ENCODE results near the gene KIAA0586.

The KIAA0586 gene

DNA sequence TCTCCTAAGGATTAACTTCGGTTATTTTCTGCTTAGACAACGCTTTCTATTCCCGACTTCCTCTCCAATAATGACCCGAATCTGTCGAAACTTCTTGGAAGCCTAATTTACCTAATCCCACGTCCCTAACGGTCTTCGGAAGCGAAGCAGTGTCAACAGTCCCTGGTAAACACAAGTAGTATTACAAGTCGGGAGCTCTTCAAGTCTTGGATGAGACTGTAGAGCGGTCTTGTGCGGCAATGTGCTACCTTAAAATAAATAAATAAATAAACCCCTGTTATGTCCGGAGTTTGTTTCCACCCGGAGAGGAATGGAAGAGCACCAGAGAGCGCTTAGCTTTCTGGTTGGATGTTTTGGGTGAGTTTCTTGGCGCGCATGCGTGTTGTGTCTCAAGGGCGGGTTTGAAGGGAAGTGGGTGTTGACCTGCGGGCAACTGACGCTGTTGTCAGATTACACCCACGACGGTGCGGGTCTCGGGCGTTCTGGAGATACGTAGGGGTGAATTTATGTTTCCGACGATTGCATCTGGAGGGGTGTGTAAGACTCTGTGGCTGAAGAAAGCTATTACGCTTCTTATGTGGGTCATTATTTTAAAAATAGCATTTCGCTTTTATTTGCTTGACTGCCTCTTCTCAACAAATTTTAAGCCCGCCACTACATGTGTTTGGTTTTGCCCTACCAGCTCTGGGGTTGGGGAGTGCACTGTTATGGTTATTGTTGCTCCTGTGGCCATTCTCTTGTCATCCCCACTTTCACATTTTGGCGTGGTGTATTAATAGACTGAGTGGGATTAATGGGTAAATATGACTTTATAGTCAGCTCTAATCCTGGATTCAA lies at the start of gene KIAA0586, which contains the start of gene TIMM9:
Gene KIAA0586 (plus strand): TSS at position 439 of the 837 bp plus-strand sequence. CDS start 546 bp downstream, outside the sequence.
Gene TIMM9 (minus strand): TSS at position 251 of the 837 bp plus-strand sequence. CDS start 15,586 bp downstream, outside the sequence.
- Histone ChIP-seq H3K27me3 (ENCODE audit: control insufficient read depth, insufficient read depth, low read length) (no peaks in the 10 kb centered on the region), H3K9me3 (ENCODE audit: control insufficient read depth, low read length) (no peaks in the 10 kb centered on the region), H3K4me1 (ENCODE audit: control insufficient read depth, insufficient read depth, low read length) (peaks cover 3% of the 10 kb centered on the region), H3K9ac (ENCODE audit: low read length) (peak within 1 kb of the TSS; percentile 95), H3K4me3 (ENCODE audit: low read length) (peak within 1 kb of the TSS; percentile 73), H3K36me3 (ENCODE audit: control insufficient read depth, insufficient read depth, low read length) (no peaks in the 10 kb centered on the region)

DNA sequence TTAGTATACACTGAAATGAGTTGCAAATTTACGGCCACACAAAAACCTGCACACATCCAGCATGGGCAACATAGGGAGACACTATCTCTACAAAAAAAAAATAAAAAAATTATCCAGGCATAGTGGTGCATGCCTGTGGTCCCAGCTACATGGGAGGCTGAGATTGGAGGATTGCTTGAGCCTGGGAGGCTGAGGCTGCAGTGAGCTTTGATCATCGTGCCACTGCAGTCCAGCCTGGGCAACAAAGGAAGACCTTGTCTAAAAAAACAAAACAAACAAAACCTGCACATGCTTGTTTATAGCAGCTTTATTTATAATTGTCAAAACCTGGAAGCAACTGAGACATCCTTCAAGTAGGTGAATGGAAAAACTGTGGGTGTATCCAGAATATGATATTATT lies 36.7 kb upstream of the KIAA0586 start:
- Histone ChIP-seq H3K4me3 (ENCODE audit: low read length) (no peak overlapping the region), H3K4me1 (ENCODE audit: control insufficient read depth, insufficient read depth, low read length) (peaks cover 3% of the 10 kb centered on the region), H3K9ac (ENCODE audit: low read length) (no peak overlapping the region), H3K9me3 (ENCODE audit: control insufficient read depth, low read length) (no peaks in the 10 kb centered on the region), H3K27me3 (ENCODE audit: control insufficient read depth, insufficient read depth, low read length) (no peaks in the 10 kb centered on the region), H3K36me3 (ENCODE audit: control insufficient read depth, insufficient read depth, low read length) (no peaks in the 10 kb centered on the region)

DNA sequence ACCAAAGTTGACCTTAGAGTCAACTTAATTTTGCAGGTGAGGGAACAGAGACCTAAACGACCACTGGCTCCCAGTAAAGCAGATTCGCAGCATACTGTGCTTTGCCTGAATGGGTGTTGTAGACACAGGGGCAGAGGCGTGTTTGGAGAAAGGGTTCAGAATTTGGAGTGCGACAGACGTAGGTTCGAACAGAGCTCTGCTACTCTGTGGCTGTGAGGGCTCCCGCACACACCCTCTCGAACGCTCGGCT lies 32.0 kb upstream of the KIAA0586 start:
- Histone ChIP-seq H3K36me3 (ENCODE audit: control insufficient read depth, insufficient read depth, low read length) (no peaks in the 10 kb centered on the region), H3K4me1 (ENCODE audit: control insufficient read depth, insufficient read depth, low read length) (peaks cover 10% of the 10 kb centered on the region), H3K4me3 (ENCODE audit: low read length) (peak overlapping the region; percentile 56), H3K9me3 (ENCODE audit: control insufficient read depth, low read length) (no peaks in the 10 kb centered on the region), H3K27me3 (ENCODE audit: control insufficient read depth, insufficient read depth, low read length) (no peaks in the 10 kb centered on the region), H3K9ac (ENCODE audit: low read length) (peak overlapping the region; percentile 84)

DNA sequence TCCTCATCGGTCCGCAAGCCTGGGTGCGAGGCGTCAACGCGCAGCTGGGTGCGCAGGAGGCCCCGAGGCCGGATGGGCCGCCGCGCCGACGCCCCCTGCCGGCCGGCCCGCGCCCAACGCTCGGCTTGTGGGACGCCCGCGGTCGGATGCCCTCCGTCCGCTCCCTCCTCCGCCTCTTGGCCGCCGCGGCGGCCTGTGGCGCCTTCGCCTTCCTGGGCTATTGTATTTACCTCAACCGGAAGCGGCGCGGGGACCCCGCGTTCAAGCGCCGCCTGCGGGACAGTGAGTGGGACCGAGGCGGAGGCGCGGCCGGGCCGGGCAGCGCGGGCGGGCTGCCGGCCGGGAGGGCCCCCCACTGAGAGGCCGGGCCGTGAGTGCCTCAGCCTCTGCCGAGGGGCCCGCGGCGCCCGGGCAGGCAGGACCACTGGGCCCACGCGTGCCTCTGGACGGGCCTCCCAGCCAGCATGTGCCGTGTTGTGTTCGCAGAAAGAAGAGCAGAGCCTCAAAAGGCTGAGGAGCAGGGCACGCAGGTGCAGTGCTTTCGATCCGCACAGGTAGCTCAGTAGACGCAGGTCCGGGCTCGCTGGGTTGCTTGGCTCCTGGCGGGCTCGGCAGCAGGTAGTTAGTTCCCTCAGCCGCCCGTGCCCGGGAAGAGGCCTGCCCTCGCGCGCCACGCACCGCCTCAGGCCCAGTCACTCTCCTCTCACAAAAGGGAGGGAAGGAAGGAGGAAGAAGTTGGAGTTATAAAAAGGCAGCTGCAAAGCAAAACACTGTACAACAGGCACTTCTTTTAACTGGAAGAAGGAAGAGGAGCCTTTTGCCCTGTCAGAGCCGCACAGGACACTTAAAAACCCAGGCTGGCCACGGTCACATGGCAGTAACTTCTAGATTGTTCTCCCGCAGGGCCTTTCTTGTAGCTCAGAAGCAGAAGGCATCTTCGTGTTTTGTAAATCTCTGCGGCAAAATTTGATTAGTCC lies 31.4 kb upstream of the KIAA0586 start, which contains the start of gene TOMM20L:
Gene TOMM20L (plus strand): TSS at position 119 of the 977 bp plus-strand sequence. CDS start 28 bp downstream, at position 147.
- Histone ChIP-seq H3K9me3 (ENCODE audit: control insufficient read depth, low read length) (no peaks in the 10 kb centered on the region), H3K4me3 (ENCODE audit: low read length) (peak within 1 kb of the TSS; percentile 56), H3K9ac (ENCODE audit: low read length) (peak within 1 kb of the TSS; percentile 84), H3K36me3 (ENCODE audit: control insufficient read depth, insufficient read depth, low read length) (no peaks in the 10 kb centered on the region), H3K4me1 (ENCODE audit: control insufficient read depth, insufficient read depth, low read length) (peaks cover 10% of the 10 kb centered on the region), H3K27me3 (ENCODE audit: control insufficient read depth, insufficient read depth, low read length) (no peaks in the 10 kb centered on the region)

DNA sequence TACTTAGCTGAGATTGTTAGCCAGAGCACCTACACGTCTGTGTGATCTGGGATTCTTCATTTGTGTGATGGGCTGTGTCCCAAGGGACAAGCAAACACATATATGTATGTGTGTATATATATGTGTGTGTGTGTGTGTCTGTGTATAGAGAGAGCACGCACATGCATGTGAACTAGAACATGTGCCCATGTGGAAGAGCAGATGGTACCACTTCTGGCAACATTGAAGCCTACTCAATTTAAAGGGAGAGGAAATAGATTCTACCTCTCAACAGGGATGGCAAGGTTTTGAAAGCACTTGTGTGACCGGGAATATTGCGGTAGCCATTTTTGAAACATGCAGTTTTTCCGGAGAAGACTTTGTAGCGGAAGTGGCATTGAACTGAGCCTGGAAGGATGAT lies 30.4 kb upstream of the KIAA0586 start:
- H3K9ac ChIP-seq (ENCODE audit: low read length): no peak overlapping the region
- peaks cover 10% of the 10 kb centered on the region for H3K4me1 ChIP-seq (ENCODE audit: control insufficient read depth, insufficient read depth, low read length)
- H3K36me3 ChIP-seq (ENCODE audit: control insufficient read depth, insufficient read depth, low read length): no peaks in the 10 kb centered on the region
- no peak overlapping the region for H3K4me3 ChIP-seq (ENCODE audit: low read length)
- H3K9me3 ChIP-seq (ENCODE audit: control insufficient read depth, low read length): no peaks in the 10 kb centered on the region
- H3K27me3 ChIP-seq (ENCODE audit: control insufficient read depth, insufficient read depth, low read length): no peaks in the 10 kb centered on the region

DNA sequence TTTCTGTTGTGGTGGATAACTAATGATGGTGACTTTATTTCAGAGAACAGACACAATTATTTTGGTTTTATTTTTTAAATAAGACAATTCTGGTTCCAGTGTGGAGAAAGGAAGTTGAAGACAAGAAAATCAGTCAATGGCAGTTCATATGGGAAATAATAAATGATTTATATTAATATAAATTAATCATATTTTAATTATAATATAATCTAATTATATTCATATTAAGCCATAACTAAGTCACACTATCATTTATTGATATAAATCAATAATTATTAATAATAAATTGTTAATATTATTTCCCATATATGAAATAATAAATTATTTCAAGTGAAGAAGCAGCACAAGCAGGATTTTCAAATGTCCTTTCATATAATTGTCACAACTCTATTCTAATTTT lies 29.0 kb upstream of the KIAA0586 start:
- H3K4me1 ChIP-seq (ENCODE audit: control insufficient read depth, insufficient read depth, low read length): peaks cover 10% of the 10 kb centered on the region
- no peak overlapping the region for H3K9ac ChIP-seq (ENCODE audit: low read length)
- no peaks in the 10 kb centered on the region for H3K9me3 ChIP-seq (ENCODE audit: control insufficient read depth, low read length)
- no peak overlapping the region for H3K4me3 ChIP-seq (ENCODE audit: low read length)
- H3K27me3 ChIP-seq (ENCODE audit: control insufficient read depth, insufficient read depth, low read length): no peaks in the 10 kb centered on the region
- no peaks in the 10 kb centered on the region for H3K36me3 ChIP-seq (ENCODE audit: control insufficient read depth, insufficient read depth, low read length)

DNA sequence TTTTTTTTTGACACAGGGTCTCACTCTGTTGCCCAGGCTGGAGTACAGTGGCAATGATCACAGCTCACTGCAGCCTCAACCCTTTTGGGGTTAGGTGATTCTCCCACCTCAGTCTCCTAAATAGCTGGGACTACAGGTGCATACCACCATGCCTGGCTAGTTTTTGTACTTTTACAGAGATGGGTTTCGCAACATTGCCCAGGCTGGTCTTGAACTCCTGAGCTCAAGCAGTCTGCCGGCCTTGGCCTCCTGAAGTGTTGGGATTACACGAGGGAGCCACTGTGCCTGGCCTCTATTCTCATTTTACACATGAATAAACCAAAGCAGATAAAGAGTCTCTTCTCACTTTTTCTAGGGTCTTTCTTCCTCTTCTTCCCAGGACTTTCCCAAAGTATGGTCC lies 28.6 kb upstream of the KIAA0586 start:
- Histone ChIP-seq H3K9me3 (ENCODE audit: control insufficient read depth, low read length) (no peaks in the 10 kb centered on the region), H3K27me3 (ENCODE audit: control insufficient read depth, insufficient read depth, low read length) (no peaks in the 10 kb centered on the region), H3K36me3 (ENCODE audit: control insufficient read depth, insufficient read depth, low read length) (no peaks in the 10 kb centered on the region), H3K4me1 (ENCODE audit: control insufficient read depth, insufficient read depth, low read length) (peaks cover 10% of the 10 kb centered on the region), H3K9ac (ENCODE audit: low read length) (no peak overlapping the region), H3K4me3 (ENCODE audit: low read length) (no peak overlapping the region)

DNA sequence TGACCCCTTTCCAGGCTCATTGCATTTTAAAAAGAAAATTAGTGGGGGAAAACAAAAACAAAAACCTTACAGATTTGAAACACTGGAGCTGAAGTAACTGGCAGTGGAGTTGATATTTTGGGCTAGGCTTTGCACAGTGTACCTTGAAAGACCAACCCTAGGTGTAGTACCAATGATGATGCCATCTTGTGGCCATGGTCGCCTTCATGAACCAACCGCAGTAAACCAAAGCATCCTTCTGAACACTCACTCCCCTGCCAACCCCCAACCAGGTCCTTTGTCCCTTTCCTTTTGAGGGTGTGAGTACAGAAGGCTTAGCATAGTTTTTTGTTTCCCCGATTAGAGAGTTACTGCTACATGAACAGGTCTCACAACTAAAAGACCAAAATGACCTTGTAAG lies 25.9 kb upstream of the KIAA0586 start:
- Histone ChIP-seq H3K4me3 (ENCODE audit: low read length) (no peak overlapping the region), H3K9ac (ENCODE audit: low read length) (no peak overlapping the region), H3K4me1 (ENCODE audit: control insufficient read depth, insufficient read depth, low read length) (peaks cover 3% of the 10 kb centered on the region), H3K9me3 (ENCODE audit: control insufficient read depth, low read length) (no peaks in the 10 kb centered on the region), H3K36me3 (ENCODE audit: control insufficient read depth, insufficient read depth, low read length) (no peaks in the 10 kb centered on the region), H3K27me3 (ENCODE audit: control insufficient read depth, insufficient read depth, low read length) (no peaks in the 10 kb centered on the region)

DNA sequence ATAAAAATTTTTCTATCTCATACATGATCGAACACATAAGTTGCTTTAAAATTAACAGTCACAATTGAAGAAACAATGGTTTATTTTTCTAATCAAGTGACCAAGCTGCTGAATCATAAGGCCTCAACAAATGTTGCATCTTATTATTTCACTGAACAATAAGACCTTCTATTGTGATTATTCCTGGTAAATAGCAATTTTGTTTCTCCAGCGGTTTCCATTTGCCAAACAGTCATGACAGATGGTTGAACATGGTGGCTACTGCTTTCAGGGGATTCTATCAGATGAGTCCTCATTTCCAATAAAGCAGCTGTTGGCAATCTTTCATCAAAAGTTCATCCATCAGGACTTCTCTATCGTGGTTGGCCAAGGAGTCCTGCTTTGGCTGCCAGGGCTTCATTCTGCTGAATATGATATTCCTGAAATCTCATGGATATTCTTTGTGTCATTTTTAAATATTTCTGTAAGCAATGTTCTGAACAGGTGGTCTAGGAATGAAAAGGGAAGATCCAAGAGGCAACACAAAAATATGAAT lies 18.8 kb upstream of the KIAA0586 start:
- no peaks in the 10 kb centered on the region for H3K4me1 ChIP-seq (ENCODE audit: control insufficient read depth, insufficient read depth, low read length)
- no peak overlapping the region for H3K9ac ChIP-seq (ENCODE audit: low read length)
- no peaks in the 10 kb centered on the region for H3K36me3 ChIP-seq (ENCODE audit: control insufficient read depth, insufficient read depth, low read length)
- H3K27me3 ChIP-seq (ENCODE audit: control insufficient read depth, insufficient read depth, low read length): no peaks in the 10 kb centered on the region
- H3K4me3 ChIP-seq (ENCODE audit: low read length): no peak overlapping the region
- no peaks in the 10 kb centered on the region for H3K9me3 ChIP-seq (ENCODE audit: control insufficient read depth, low read length)

DNA sequence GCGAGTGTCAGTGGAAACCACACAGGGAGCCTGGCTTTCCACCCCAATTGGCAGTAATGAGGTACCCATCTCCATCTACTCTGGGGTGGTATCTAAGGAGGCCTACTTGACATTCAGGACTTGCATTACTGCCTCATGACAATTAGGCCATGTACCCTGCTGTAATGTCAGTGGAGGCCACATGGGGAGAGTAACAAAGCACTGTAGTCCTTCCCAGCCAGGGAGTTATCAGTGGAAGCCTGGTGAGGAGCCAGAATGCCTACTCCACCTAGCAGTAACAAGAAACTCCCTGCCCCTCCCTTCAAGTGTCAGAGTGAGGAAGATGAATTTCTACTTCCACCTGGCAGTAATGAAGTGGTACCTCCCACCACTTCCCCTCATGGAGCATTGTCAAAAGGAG lies 12.7 kb upstream of the KIAA0586 start:
- H3K9ac ChIP-seq (ENCODE audit: low read length): no peak overlapping the region
- peaks cover 3% of the 10 kb centered on the region for H3K36me3 ChIP-seq (ENCODE audit: control insufficient read depth, insufficient read depth, low read length)
- H3K4me1 ChIP-seq (ENCODE audit: control insufficient read depth, insufficient read depth, low read length): peaks cover 5% of the 10 kb centered on the region
- no peaks in the 10 kb centered on the region for H3K9me3 ChIP-seq (ENCODE audit: control insufficient read depth, low read length)
- no peak overlapping the region for H3K4me3 ChIP-seq (ENCODE audit: low read length)
- H3K27me3 ChIP-seq (ENCODE audit: control insufficient read depth, insufficient read depth, low read length): no peaks in the 10 kb centered on the region

DNA sequence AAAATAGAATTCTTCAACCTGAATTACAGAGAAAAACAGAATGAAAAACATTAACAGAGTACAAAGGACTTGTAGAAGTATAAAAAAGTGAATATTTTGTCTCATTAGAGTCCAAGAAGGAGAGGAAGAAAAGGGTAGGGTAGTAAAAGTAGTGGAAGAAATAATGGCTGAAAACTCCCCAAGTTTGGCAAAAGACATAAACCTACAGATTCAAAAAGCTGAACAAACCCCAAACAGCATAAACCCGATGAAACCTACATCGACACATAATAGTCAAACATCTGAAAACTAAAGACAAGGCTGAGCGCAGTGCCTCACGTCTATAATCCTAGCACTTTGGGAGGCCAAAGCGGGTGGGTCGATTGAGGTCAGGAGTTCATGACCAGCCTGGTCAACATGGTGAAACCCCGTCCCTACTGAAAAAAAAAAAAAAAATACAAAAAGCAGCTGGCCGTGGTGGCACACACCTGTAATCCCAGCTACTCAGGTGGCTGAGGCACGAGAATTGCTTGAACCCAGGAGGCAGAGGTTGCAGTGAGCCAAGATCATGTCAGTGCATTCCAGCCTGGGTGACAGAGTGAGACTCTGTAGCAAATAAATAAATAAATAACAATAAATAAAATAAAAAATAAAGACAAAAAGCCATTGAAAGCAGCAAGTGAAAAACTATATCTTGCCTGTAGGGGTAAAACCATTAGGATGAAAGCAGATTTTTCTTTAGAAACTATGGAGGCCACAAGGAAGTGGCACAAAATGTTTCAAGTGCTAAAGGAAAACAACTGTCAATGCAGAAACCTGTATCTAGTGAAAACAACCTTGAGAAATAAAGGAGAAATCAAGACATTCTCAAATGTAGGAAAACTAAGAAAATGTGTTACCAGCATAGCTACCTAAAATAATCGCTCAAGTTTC lies 11.6 kb upstream of the KIAA0586 start:
- H3K9ac ChIP-seq (ENCODE audit: low read length): no peak overlapping the region
- H3K4me3 ChIP-seq (ENCODE audit: low read length): no peak overlapping the region
- H3K36me3 ChIP-seq (ENCODE audit: control insufficient read depth, insufficient read depth, low read length): peaks cover 3% of the 10 kb centered on the region

More for the DNA sequence above, 11.6 kb upstream of the KIAA0586 start:
- Histone ChIP-seq H3K4me1 (ENCODE audit: control insufficient read depth, insufficient read depth, low read length) (peaks cover 5% of the 10 kb centered on the region), H3K27me3 (ENCODE audit: control insufficient read depth, insufficient read depth, low read length) (no peaks in the 10 kb centered on the region), H3K9me3 (ENCODE audit: control insufficient read depth, low read length) (no peaks in the 10 kb centered on the region)
